ENCODE results near the gene S100A8.

The S100A8 gene

GRCh38 chr1:153404768-153405167 lies 13.9 kb upstream of the S100A8 start:
- peaks cover 26% of the 10 kb centered on the region for H3K27me3 Mint-ChIP-seq (ENCODE audit: low read depth)

GRCh38 chr1:153404086-153404635 lies 13.3 kb upstream of the S100A8 start:
- Mint-ChIP-seq H3K27ac (no peak overlapping the region), H3K4me1 (no peaks in the 10 kb centered on the region), H3K27me3 (ENCODE audit: low read depth) (peaks cover 32% of the 10 kb centered on the region), H3K36me3 (ENCODE audit: low read depth) (no peaks in the 10 kb centered on the region), H3K9me3 (no peaks in the 10 kb centered on the region), H3K4me3 (no peak overlapping the region)
- TF ChIP-seq CTCF (IDR thresholded peaks at IDR 0.05; ENCODE audit: unreplicated experiment in 3 of 3): no peak

More at GRCh38 chr1:153404768-153405167, 13.9 kb upstream of the S100A8 start:
- Mint-ChIP-seq H3K4me1 (no peaks in the 10 kb centered on the region), H3K9me3 (no peaks in the 10 kb centered on the region), H3K36me3 (ENCODE audit: low read depth) (no peaks in the 10 kb centered on the region), H3K27ac (no peak overlapping the region), H3K4me3 (no peak overlapping the region)
- TF ChIP-seq CTCF (IDR thresholded peaks at IDR 0.05; ENCODE audit: unreplicated experiment in 3 of 3): no peak

- no peak for TF ChIP-seq CTCF (IDR thresholded peaks at IDR 0.05; ENCODE audit: unreplicated experiment in 3 of 3)
- no peak overlapping the region for H3K27ac Mint-ChIP-seq
- no peaks in the 10 kb centered on the region for H3K36me3 Mint-ChIP-seq (ENCODE audit: low read depth)
- H3K4me3 Mint-ChIP-seq: no peak overlapping the region
- H3K27me3 Mint-ChIP-seq (ENCODE audit: low read depth): peaks cover 32% of the 10 kb centered on the region
- no peaks in the 10 kb centered on the region for H3K9me3 Mint-ChIP-seq
- no peaks in the 10 kb centered on the region for H3K4me1 Mint-ChIP-seq
Observed at GRCh38 chr1:153403421-153404085, 12.7 kb upstream of the S100A8 start.

- Mint-ChIP-seq H3K4me1 (no peaks in the 10 kb centered on the region), H3K27ac (no peak overlapping the region), H3K9me3 (no peaks in the 10 kb centered on the region), H3K27me3 (ENCODE audit: low read depth) (peaks cover 32% of the 10 kb centered on the region), H3K36me3 (ENCODE audit: low read depth) (no peaks in the 10 kb centered on the region), H3K4me3 (no peak overlapping the region)
- no peak for TF ChIP-seq CTCF (IDR thresholded peaks at IDR 0.05; ENCODE audit: unreplicated experiment in 3 of 3)
Observed at GRCh38 chr1:153402226-153402625, 11.4 kb upstream of the S100A8 start.

- H3K27me3 Mint-ChIP-seq (ENCODE audit: low read depth): peaks cover 34% of the 10 kb centered on the region
- TF ChIP-seq CTCF (IDR thresholded peaks at IDR 0.05; ENCODE audit: unreplicated experiment in 3 of 3): no peak
- no peak overlapping the region for H3K27ac Mint-ChIP-seq
- H3K9me3 Mint-ChIP-seq: no peaks in the 10 kb centered on the region
- H3K4me1 Mint-ChIP-seq: no peaks in the 10 kb centered on the region
- no peak overlapping the region for H3K4me3 Mint-ChIP-seq
- H3K36me3 Mint-ChIP-seq (ENCODE audit: low read depth): no peaks in the 10 kb centered on the region
Observed at GRCh38 chr1:153401461-153401860, 10.6 kb upstream of the S100A8 start.

GRCh38 chr1:153400244-153400643 lies 9.4 kb upstream of the S100A8 start:
- H3K27me3 Mint-ChIP-seq (ENCODE audit: low read depth): peaks cover 40% of the 10 kb centered on the region
- no peak overlapping the region for H3K4me3 Mint-ChIP-seq
- TF ChIP-seq CTCF (IDR thresholded peaks at IDR 0.05; ENCODE audit: unreplicated experiment in 3 of 3): no peak
- no peaks in the 10 kb centered on the region for H3K36me3 Mint-ChIP-seq (ENCODE audit: low read depth)
- no peak overlapping the region for H3K27ac Mint-ChIP-seq
- H3K4me1 Mint-ChIP-seq: no peaks in the 10 kb centered on the region
- H3K9me3 Mint-ChIP-seq: no peaks in the 10 kb centered on the region

All from nephron (organoid).